CD4-positive, CD25-positive, alpha-beta regulatory T cell (primary cell): Measurements from ENCODE around the gene SPATA25. TPM values are rescaled to one million over a fixed set of nuclear protein-coding genes. Genes with fewer than 3 reads are reported as not detected.

Experiments
- ATAC-seq, 2 donors: fragments of 150-1000 bp; cut with Tn5 transposase; one replicate each; pipeline ENCODE4 v1.10.0; 2021; ENCODE audit warnings: low read depth in 2 of 2, moderate number of reproducible peaks in 2 of 2, moderate library complexity in 1 of 2
- DNase-seq, 3 donors: peaks; one replicate each; pipeline versions ENCODE4 v3.0.0 to v3.0.0-alpha.2; 2012 to 2022; ENCODE audit warnings: mixed read lengths in 1 of 3
- H3K27ac ChIP-seq: one replicate; pipeline ENCODE4 v1.7.0; 2013; ENCODE audit warnings: mild to moderate bottlenecking, low read length; ENCODE audit not compliant: insufficient read depth, poor library complexity, severe bottlenecking
- H3K27me3 ChIP-seq: one replicate; pipeline ENCODE4 v1.7.0; 2013; ENCODE audit warnings: low read length; ENCODE audit not compliant: control insufficient read depth, insufficient read depth
- H3K36me3 ChIP-seq: one replicate; pipeline ENCODE4 v1.7.0; 2013; ENCODE audit warnings: mild to moderate bottlenecking, low read length, moderate library complexity; ENCODE audit not compliant: control insufficient read depth, insufficient read depth
- H3K4me1 ChIP-seq: 2 replicates; pipeline ENCODE4 v1.7.0; 2013; ENCODE audit warnings: mild to moderate bottlenecking, low read length; ENCODE audit not compliant: insufficient read depth, control insufficient read depth, poor library complexity, severe bottlenecking
- H3K4me3 ChIP-seq: one replicate; pipeline ENCODE4 v1.7.0; 2013; ENCODE audit warnings: low read depth, mild to moderate bottlenecking, low read length, moderate library complexity
- H3K9me3 ChIP-seq, 2 experiments: 1 replicate in 1 of 2; 2 replicates in 1 of 2; pipeline ENCODE4 v1.7.0; 2013; ENCODE audit warnings: low read length in 2 of 2, mild to moderate bottlenecking in 1 of 2, moderate library complexity in 1 of 2; ENCODE audit not compliant: control insufficient read depth in 2 of 2
- H3K27ac Mint-ChIP-seq, 3 donors: one replicate each; pipeline ENCODE4 v1.8.0; 2020 to 2022; ENCODE audit warnings: mild to moderate bottlenecking in 3 of 3, mixed read lengths in 3 of 3, moderate library complexity in 2 of 3
- H3K27me3 Mint-ChIP-seq: one replicate; pipeline ENCODE4 v1.8.0; 2022; ENCODE audit warnings: mild to moderate bottlenecking, mixed read lengths
- H3K36me3 Mint-ChIP-seq: one replicate; pipeline ENCODE4 v1.8.0; 2020; ENCODE audit warnings: mixed read lengths
- H3K4me1 Mint-ChIP-seq, 4 donors: one replicate each; pipeline ENCODE4 v1.8.0; 2020 to 2022; ENCODE audit warnings: mixed read lengths in 4 of 4, mild to moderate bottlenecking in 1 of 4
- H3K4me3 Mint-ChIP-seq, 4 donors: one replicate each; pipeline ENCODE4 v1.8.0; 2020 to 2022; ENCODE audit warnings: mild to moderate bottlenecking in 4 of 4, mixed read lengths in 4 of 4, moderate library complexity in 3 of 4
- H3K9me3 Mint-ChIP-seq, 7 donors: one replicate each; pipeline ENCODE4 v1.8.0; 2020 to 2022; ENCODE audit warnings: mixed read lengths in 7 of 7, mild to moderate bottlenecking in 3 of 7, moderate library complexity in 2 of 7
- polyA plus RNA-seq, 4 donors: library from polyadenylated mRNA; unstranded; fragments of 300-500 nt; fragmentation: Illumina TruSeq; gene quantifications; one replicate each; pipeline ENCODE4 v1.2.3, GENCODE V29; 2021
- total RNA-seq: library from RNA; stranded (reverse); gene quantifications from one replicate; pipeline ENCODE4 v1.2.3, GENCODE V29; 2022

Gene SPATA25
- total and polyA plus RNA-seq, 5 donors from 2014 or later: 0.54 TPM; not detected in 4

GRCh38 chr20:45848421-45848820 is 39.0 kb downstream of the SPATA25 start:
- ATAC-seq (no peak), DNase-seq (no peak)
- Mint-ChIP-seq H3K9me3 (no peaks in the 10 kb centered on the region), H3K4me1 (peaks cover 0 to 19% (median 11%) of the 10 kb centered on the region in 4 donors), H3K27me3 (no peaks in the 10 kb centered on the region), H3K36me3 (peaks cover 35% of the 10 kb centered on the region), H3K4me3 (no peak overlapping the region), H3K27ac (peak overlapping the region in 1 of 3 donors; percentile 60)
- H3K4me1 ChIP-seq: no peaks in the 10 kb centered on the region
- H3K27ac ChIP-seq: no peak overlapping the region
- H3K9me3 ChIP-seq: no peaks in the 10 kb centered on the region
- no peak overlapping the region for H3K4me3 ChIP-seq
- peaks cover 65% of the 10 kb centered on the region for H3K36me3 ChIP-seq
- H3K27me3 ChIP-seq: no peaks in the 10 kb centered on the region

GRCh38 chr20:45845452-45845851 is 42.0 kb downstream of the SPATA25 start:
- H3K27me3 Mint-ChIP-seq: no peaks in the 10 kb centered on the region
- H3K27ac Mint-ChIP-seq: no peak overlapping the region
- H3K36me3 Mint-ChIP-seq: peaks cover 32% of the 10 kb centered on the region
- peaks cover 0 to 8% (median 4%) of the 10 kb centered on the region in 4 donors for H3K4me1 Mint-ChIP-seq
- Histone ChIP-seq H3K27ac (no peak overlapping the region), H3K27me3 (no peaks in the 10 kb centered on the region), H3K9me3 (no peaks in the 10 kb centered on the region), H3K36me3 (peaks cover 74% of the 10 kb centered on the region), H3K4me3 (no peak overlapping the region), H3K4me1 (no peaks in the 10 kb centered on the region)
- ATAC-seq (no peak), DNase-seq (no peak)
- no peak overlapping the region for H3K4me3 Mint-ChIP-seq
- H3K9me3 Mint-ChIP-seq: no peaks in the 10 kb centered on the region

GRCh38 chr20:45843506-45843905 is 43.9 kb downstream of the SPATA25 start:
- no peak overlapping the region for H3K4me3 Mint-ChIP-seq
- H3K9me3 ChIP-seq: no peaks in the 10 kb centered on the region
- no peak overlapping the region for H3K27ac ChIP-seq
- H3K36me3 Mint-ChIP-seq: peaks cover 21% of the 10 kb centered on the region
- ATAC-seq: no peak
- no peaks in the 10 kb centered on the region for H3K27me3 Mint-ChIP-seq
- H3K4me3 ChIP-seq: no peak overlapping the region
- no peaks in the 10 kb centered on the region for H3K27me3 ChIP-seq
- peaks cover 58% of the 10 kb centered on the region for H3K36me3 ChIP-seq
- peak overlapping the region in 1 of 3 donors; percentile 48 for H3K27ac Mint-ChIP-seq
- DNase-seq: no peak
- no peaks in the 10 kb centered on the region for H3K9me3 Mint-ChIP-seq
- H3K4me1 ChIP-seq: no peaks in the 10 kb centered on the region
- peaks cover 0 to 3% (median 0%) of the 10 kb centered on the region in 4 donors for H3K4me1 Mint-ChIP-seq

- no peaks in the 10 kb centered on the region for H3K9me3 ChIP-seq
- Mint-ChIP-seq H3K4me3 (no peak overlapping the region), H3K27ac (peak overlapping the region in 1 of 3 donors; percentile 53), H3K9me3 (no peaks in the 10 kb centered on the region), H3K27me3 (no peaks in the 10 kb centered on the region), H3K36me3 (peaks cover 15% of the 10 kb centered on the region), H3K4me1 (peaks cover 0 to under 1% (median under 1%) of the 10 kb centered on the region in 4 donors)
- no peak overlapping the region for H3K27ac ChIP-seq
- H3K36me3 ChIP-seq: peaks cover 52% of the 10 kb centered on the region
- ATAC-seq (no peak), DNase-seq (no peak)
- H3K4me3 ChIP-seq: no peak overlapping the region
- H3K4me1 ChIP-seq: no peaks in the 10 kb centered on the region
- H3K27me3 ChIP-seq: no peaks in the 10 kb centered on the region
Measured at GRCh38 chr20:45842169-45842812, 45.1 kb downstream of the SPATA25 start.

GRCh38 chr20:45841407-45842129 is 45.9 kb downstream of the SPATA25 start:
- H3K4me3 Mint-ChIP-seq: no peak overlapping the region
- Histone ChIP-seq H3K4me1 (no peaks in the 10 kb centered on the region), H3K4me3 (no peak overlapping the region), H3K36me3 (peaks cover 46% of the 10 kb centered on the region), H3K27me3 (no peaks in the 10 kb centered on the region), H3K27ac (no peak overlapping the region), H3K9me3 (no peaks in the 10 kb centered on the region)
- no peaks in the 10 kb centered on the region for H3K27me3 Mint-ChIP-seq
- H3K36me3 Mint-ChIP-seq: peaks cover 15% of the 10 kb centered on the region
- no peaks in the 10 kb centered on the region for H3K9me3 Mint-ChIP-seq
- H3K27ac Mint-ChIP-seq: no peak overlapping the region
- H3K4me1 Mint-ChIP-seq: peaks cover 0 to 8% (median 2%) of the 10 kb centered on the region in 4 donors
- no peak for DNase-seq
- no peak for ATAC-seq

GRCh38 chr20:45840700-45841198 is 46.7 kb downstream of the SPATA25 start:
- Histone ChIP-seq H3K4me1 (no peaks in the 10 kb centered on the region), H3K4me3 (no peak overlapping the region), H3K9me3 (no peaks in the 10 kb centered on the region), H3K36me3 (peaks cover 41% of the 10 kb centered on the region), H3K27me3 (no peaks in the 10 kb centered on the region), H3K27ac (no peak overlapping the region)
- H3K4me3 Mint-ChIP-seq: no peak overlapping the region
- no peak for DNase-seq
- no peaks in the 10 kb centered on the region for H3K9me3 Mint-ChIP-seq
- H3K36me3 Mint-ChIP-seq: peaks cover 15% of the 10 kb centered on the region
- H3K27me3 Mint-ChIP-seq: no peaks in the 10 kb centered on the region
- peaks cover 0 to 9% (median 2%) of the 10 kb centered on the region in 4 donors for H3K4me1 Mint-ChIP-seq
- ATAC-seq: no peak
- no peak overlapping the region for H3K27ac Mint-ChIP-seq

- peaks cover 9% of the 10 kb centered on the region for H3K36me3 ChIP-seq
- peak overlapping the region in 2 of 4 donors; percentile 1 to 63 for H3K4me3 Mint-ChIP-seq
- DNase-seq (no peak), ATAC-seq (no peak)
- no peaks in the 10 kb centered on the region for H3K27me3 ChIP-seq
- no peak overlapping the region for H3K4me3 ChIP-seq
- no peaks in the 10 kb centered on the region for H3K36me3 Mint-ChIP-seq
- H3K27ac Mint-ChIP-seq: no peak overlapping the region
- H3K27me3 Mint-ChIP-seq: peaks cover 5% of the 10 kb centered on the region
- H3K27ac ChIP-seq: no peak overlapping the region
- H3K9me3 Mint-ChIP-seq: no peaks in the 10 kb centered on the region
- no peaks in the 10 kb centered on the region for H3K9me3 ChIP-seq
- peaks cover 19% of the 10 kb centered on the region for H3K4me1 ChIP-seq
- peaks cover 4 to 25% (median 10%) of the 10 kb centered on the region in 4 donors for H3K4me1 Mint-ChIP-seq
Measured at GRCh38 chr20:45836841-45837240, 50.6 kb downstream of the SPATA25 start.
